K562 (cell line): Measurements from ENCODE around the gene HSPA1L. TPM values are rescaled to one million over a fixed set of nuclear protein-coding genes. Genes with fewer than 3 reads are reported as not detected.
"Not testable (repeated sequence)": the region's sequence is repeated elsewhere in the genome, so short reads cannot be mapped to it uniquely, and the experiment has no call there.

Experiments used
- ATAC-seq: fragments of 200-7000 bp; cut with Tn5 transposase; 3 replicates; pipeline ENCODE4 v1.9.1; 2020; ENCODE audit warnings: moderate library complexity
- BruUV-seq: library from RNA; stranded (reverse); fragments of 400-500 nt; replicated peaks from 2 replicates; lab custom pipeline; 2021; lab: Mats Ljungman, UMichigan
- CTCF ChIA-PET: fragments of 300-600 bp; formaldehyde crosslinking; extraction: SDS; loops from one replicate; lab custom pipeline; 2021; ENCODE audit warnings: low intra/inter-chr PET ratio; lab: Yijun Ruan, JAX
- POLR2A ChIA-PET: fragments of 300-600, 350-650 bp; sonication (Branson Sonifier 250); formaldehyde crosslinking; extraction: SDS; loops from one replicate; lab custom pipeline; 2021; ENCODE audit warnings: antibody characterized with exemption, inconsistent platforms; lab: Yijun Ruan, JAX
- DNase-seq, 4 experiments: peaks; one replicate each; pipeline versions ENCODE4 v3.0.0 to v3.0.0-alpha.2; 2011 to 2018; ENCODE audit warnings: low spot score in 3 of 4, mixed read lengths in 3 of 4; ENCODE audit errors: extremely low read depth in 1 of 4
- FAIRE-seq: peaks from 2 replicates; lab custom pipeline; 2011; peaks lifted over from hg19 to GRCh38; lab: Jason Lieb, UNC
- H2AFZ ChIP-seq: 2 replicates; pipeline ENCODE4 v1.6.0; 2011; ENCODE audit warnings: low read depth, low read length, control low read depth, inconsistent platforms
- H3K27ac ChIP-seq: fragments of 200-600 bp; 3 replicates; pipeline ENCODE4 v1.8.0; 2011; ENCODE audit warnings: low read depth, mild to moderate bottlenecking, control low read depth, inconsistent platforms, low read length, moderate library complexity, mixed read lengths; ENCODE audit errors: extremely low read depth
- H3K27me3 ChIP-seq, 2 experiments: fragments of 300-600 bp in 1 of 2; 2 replicates in 1 of 2; 3 replicates in 1 of 2; pipeline versions ENCODE4 v1.6.0 to v1.8.0; 2011; ENCODE audit warnings: inconsistent platforms in 2 of 2, low read length in 2 of 2, mild to moderate bottlenecking in 1 of 2, mixed read lengths in 1 of 2, moderate library complexity in 1 of 2; ENCODE audit not compliant: control insufficient read depth in 2 of 2, insufficient read depth in 2 of 2
- H3K36me3 ChIP-seq: fragments of 300-600 bp; 3 replicates; pipeline ENCODE4 v1.8.0; 2011; ENCODE audit warnings: mild to moderate bottlenecking, low read length, inconsistent platforms; ENCODE audit not compliant: control insufficient read depth, insufficient read depth
- H3K4me1 ChIP-seq, 2 experiments: fragments of 200-600 bp in 1 of 2; replicated peaks in 1 of 2; 2 replicates in 1 of 2; 3 replicates in 1 of 2; pipeline versions ENCODE4 v1.5.1 to v1.8.0; 2011; ENCODE audit warnings: inconsistent platforms in 2 of 2, low read length in 2 of 2, mild to moderate bottlenecking in 1 of 2, mixed read lengths in 1 of 2, moderate library complexity in 1 of 2; ENCODE audit not compliant: control insufficient read depth in 2 of 2, insufficient read depth in 2 of 2
- H3K4me2 ChIP-seq: 2 replicates; pipeline ENCODE4 v1.6.1; 2011; ENCODE audit warnings: low read length, control low read depth, inconsistent platforms, mixed read lengths; ENCODE audit not compliant: insufficient read depth
- H3K4me3 ChIP-seq: fragments of 200-600 bp; sonication (generic), shearing (Covaris generic); 2 replicates; pipeline ENCODE4 v1.5.1; 2016; ENCODE audit warnings: control low read depth, inconsistent platforms
- H3K79me2 ChIP-seq: fragments of 200-600 bp; 3 replicates; pipeline ENCODE4 v1.8.0; 2011; ENCODE audit warnings: low read length, inconsistent platforms; ENCODE audit not compliant: control insufficient read depth, insufficient read depth
- H3K9ac ChIP-seq, 2 experiments: 2 replicates each; pipeline versions ENCODE4 v1.6.0 to v1.6.1; 2011; ENCODE audit warnings: low read depth in 2 of 2, low read length in 2 of 2, control low read depth in 1 of 2, inconsistent platforms in 1 of 2, mild to moderate bottlenecking in 1 of 2, mixed read lengths in 1 of 2; ENCODE audit not compliant: insufficient read depth in 1 of 2
- H3K9me1 ChIP-seq: one replicate; pipeline ENCODE4 v1.6.0; 2011; ENCODE audit warnings: inconsistent platforms, mild to moderate bottlenecking, low read length, moderate library complexity; ENCODE audit not compliant: control insufficient read depth, insufficient read depth
- H3K9me3 ChIP-seq: replicated peaks from 2 replicates; pipeline ENCODE4 v1.5.1; 2011; ENCODE audit warnings: low read depth, low read length, inconsistent platforms; ENCODE audit not compliant: control insufficient read depth, insufficient read depth
- H4K20me1 ChIP-seq: replicated peaks from 2 replicates; pipeline ENCODE4 v1.6.1; 2011; ENCODE audit warnings: low read length, inconsistent platforms, mixed read lengths; ENCODE audit not compliant: control insufficient read depth, insufficient read depth
- DMBX1 ChIP-seq: fragments of 250-450 bp; sonication (Bioruptor Pico); IDR thresholded peaks from 2 replicates; pipeline ENCODE4 v1.8.0; 2022; ENCODE audit warnings: inconsistent platforms, mild to moderate bottlenecking, moderate library complexity, borderline replicate concordance
- ELF4 ChIP-seq: fragments of 450-650 bp; formaldehyde crosslinking; IDR thresholded peaks from 2 replicates; pipeline ENCODE4 v1.4.0; 2022; ENCODE audit warnings: missing genetic modification characterization
- FOXA3 ChIP-seq, 2 experiments: fragments of 450-650 bp in 1 of 2; sonication (generic) in 1 of 2; formaldehyde crosslinking; IDR thresholded peaks in 1 of 2; conservative IDR thresholded peaks in 1 of 2; 2 replicates each; pipeline versions ENCODE4 v1.4.0 to v1.8.0; 2020 to 2022; ENCODE audit warnings: mild to moderate bottlenecking in 2 of 2, missing genetic modification reagents in 1 of 2
- HDAC1 ChIP-seq, 2 experiments: fragments of 450-650 bp; IDR thresholded peaks; 2 replicates each; pipeline ENCODE4 v1.6.1; 2016 to 2017; ENCODE audit warnings: inconsistent platforms in 1 of 2, mild to moderate bottlenecking in 1 of 2, moderate library complexity in 1 of 2
- LARP7 ChIP-seq: fragments of 450-650 bp; IDR thresholded peaks from 2 replicates; pipeline ENCODE4 v1.6.1; 2016
- MAZ ChIP-seq, 2 experiments: fragments of 450-650 bp in 1 of 2; sonication (generic) in 1 of 2; formaldehyde crosslinking; IDR thresholded peaks in 1 of 2; conservative IDR thresholded peaks in 1 of 2; 2 replicates each; pipeline versions ENCODE4 v1.4.0 to v1.5.0; 2020; ENCODE audit warnings: mild to moderate bottlenecking in 1 of 2, missing genetic modification reagents in 1 of 2
- RAD21 ChIP-seq, 2 experiments: fragments of 250-450 bp in 1 of 2; fragments of 450-650 bp in 1 of 2; sonication (Bioruptor Pico) in 1 of 2; formaldehyde crosslinking in 1 of 2; IDR thresholded peaks in 1 of 2; conservative IDR thresholded peaks in 1 of 2; 2 replicates each; pipeline versions ENCODE4 v1.4.0 to v1.8.0; 2020 to 2022; ENCODE audit warnings: mild to moderate bottlenecking in 2 of 2, moderate library complexity in 1 of 2
- STAT5B ChIP-seq: fragments of 250-450 bp; sonication (Bioruptor Pico); IDR thresholded peaks from 2 replicates; pipeline ENCODE4 v1.8.0; 2021; ENCODE audit warnings: mild to moderate bottlenecking, inconsistent platforms
- ZNF75A ChIP-seq: fragments of 450-650 bp; formaldehyde crosslinking; IDR thresholded peaks from 2 replicates; pipeline ENCODE4 v1.4.0; 2020; ENCODE audit warnings: mild to moderate bottlenecking
- WGBS: fragments of 100-300 bp; shearing (Covaris generic); methylation state at CpG from one replicate; pipeline ENCODE4 v1.1.6; 2016; ENCODE audit warnings: low coverage, mixed read lengths; ENCODE audit not compliant: insufficient coverage; ENCODE audit errors: missing lambda C conversion rate; 5-methylcytosine and 5-hydroxymethylcytosine counted together
- in situ Hi-C: fragments of 300-500 bp; cut with MboI; formaldehyde crosslinking; loops from 4 replicates; pipeline ENCODE4 v1.15.0; 2018; ENCODE audit warnings: inconsistent platforms, mixed read lengths
- intact Hi-C: fragments of 100-400 bp; cut with micrococcal nuclease; formaldehyde crosslinking; loops from 2 replicates; pipeline ENCODE4 v1.14.2; 2022
- polyA plus RNA-seq, 8 experiments: library from polyadenylated mRNA; depleted of rRNA in 4 of 8; stranded (reverse) in 5 of 8; unstranded in 3 of 8; fragments of >200 nt; fragmentation: Nextera tagmentation in 2 of 8; fragmentation: Illumina TruSeq in 1 of 8; extraction: Ambion mirVana in 2 of 8; extraction: Trizol in 1 of 8; gene quantifications; 2 replicates each; pipeline versions ENCODE4 v1.2.1 to v1.2.3, GENCODE V29; 2011 to 2014; ENCODE audit warnings: inconsistent platforms in 1 of 8, missing spikeins in 1 of 8
- total RNA-seq, 7 experiments: library from RNA; depleted of rRNA in 6 of 7; stranded (reverse); fragments of >200 nt in 6 of 7; fragmentation: Illumina TruSeq in 2 of 7; extraction: Trizol in 2 of 7; gene quantifications; 2 replicates each; pipeline versions ENCODE4 v1.2.1 to v1.2.3, GENCODE V29; 2011 to 2021; ENCODE audit warnings: low replicate concordance in 1 of 7
- TF ChIP-seq, protein P1 (sequence below): fragments of 450-650 bp; formaldehyde crosslinking; conservative IDR thresholded peaks from 2 replicates; pipeline ENCODE4 v1.4.0; 2022; ENCODE audit warnings: mild to moderate bottlenecking, missing genetic modification characterization
- TF ChIP-seq, protein P2 (sequence below): fragments of 250-450 bp; sonication (Bioruptor Pico); IDR thresholded peaks from 2 replicates; pipeline ENCODE4 v1.8.0; 2022; ENCODE audit warnings: inconsistent platforms, mild to moderate bottlenecking, moderate library complexity, borderline replicate concordance
- TF ChIP-seq, protein P3 (sequence below): fragments of 250-450 bp; sonication (Bioruptor Pico); IDR thresholded peaks from 2 replicates; pipeline ENCODE4 v1.4.0; 2020; ENCODE audit warnings: borderline replicate concordance
- TF ChIP-seq, protein P4 (sequence below): fragments of 450-650 bp; formaldehyde crosslinking; IDR thresholded peaks from 2 replicates; pipeline ENCODE4 v1.4.0; 2020; ENCODE audit warnings: mild to moderate bottlenecking, mixed read lengths

HSPA1L gene
- total and polyA plus RNA-seq, 9 of the 15 experiments (the other 6 are each of a cell fraction or from before 2014, with no cell fraction given) = 0.14 to 2.1 (median 1.3) TPM

DNA sequence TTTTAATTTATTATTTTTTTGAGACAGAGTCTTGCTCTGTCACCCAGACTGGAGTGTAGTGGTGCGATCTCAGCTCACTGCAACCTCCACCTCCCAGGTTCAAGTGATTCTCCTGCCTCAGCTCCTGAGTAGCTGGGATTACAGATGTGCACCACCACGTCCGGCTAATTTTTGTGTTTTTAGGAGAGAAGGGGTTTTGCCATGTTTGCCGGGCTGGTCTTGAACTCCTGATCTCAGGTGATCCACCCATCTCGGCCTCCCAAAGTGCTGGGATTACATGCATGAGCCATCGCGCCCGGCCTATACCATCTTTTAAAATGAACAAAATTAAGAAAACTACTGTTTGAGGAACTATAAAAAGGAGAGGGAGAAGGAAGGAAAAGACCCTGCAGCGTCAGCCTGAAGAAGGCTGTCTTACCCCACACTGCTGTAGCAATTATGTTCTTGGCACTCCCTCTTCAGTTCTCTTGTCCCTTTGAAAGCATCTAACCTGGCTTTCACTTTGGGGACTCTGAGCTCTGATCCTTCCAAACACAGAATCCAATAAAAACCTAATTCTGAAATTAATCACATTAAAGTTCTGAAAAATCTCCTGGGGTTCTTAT lies 8.6 kb upstream of the HSPA1L start:
- H3K36me3 ChIP-seq, H3K4me3 ChIP-seq, H3K27me3 ChIP-seq, BruUV-seq, in situ Hi-C loops, H3K4me2 ChIP-seq, DNase-seq, ATAC-seq, H4K20me1 ChIP-seq, CTCF ChIA-PET, FAIRE-seq, H2AFZ ChIP-seq, H3K9me3 ChIP-seq, H3K9me1 ChIP-seq: not testable (repeated sequence)
- peaks cover 55% of the 10 kb centered on the region for H3K79me2 ChIP-seq
- peaks cover 50 to 53% of the 10 kb centered on the region in 2 experiments for H3K4me1 ChIP-seq
- WGBS = 84% methylated on average over 9 of the region's 9 CpGs
- POLR2A ChIA-PET = interaction anchor here (0.9 to 6.4 kb wide), 9 partner anchors 10 to 163 kb away, joined by 4 to 93 read pairs (median 9); partner anchors contain the start of genes C6orf47, CSNK2B, GPANK1 and HSPA1A
- peak overlapping the region in 1 of 2 experiments; percentile 97; a peak in 1 of 4 replicates for H3K9ac ChIP-seq
- intact Hi-C loops = loop anchor here (10.0 kb wide), 1 partner anchor 351 kb away; the partner anchor contains the start of genes AGPAT1 and RNF5
- H3K27ac ChIP-seq = peak overlapping the region; percentile 99; the same call in 1 of the 3 replicates
- TF ChIP-seq STAT5B (peak; percentile 37; the same call in 1 of the 2 replicates), FOXA3 (CRISPR knock-in tag; conservative IDR thresholded peaks at IDR 0.05 in 1 of 2, IDR thresholded peaks at IDR 0.05 in 1 of 2) (0 out of 4 replicates have a peak, but pooled peaks of 1 of the 2 experiments have one; percentile 18), ZNF75A (CRISPR knock-in tag) (0 out of 2 replicates have a peak, but pooled peaks have one; percentile 28), LARP7 (0 out of 2 replicates have a peak, but pooled peaks have one; percentile 17), HDAC1 (IDR thresholded peaks at IDR 0.05) (peak in 1 of 2 experiments; percentile 12; a peak in 1 of 4 replicates), DMBX1 (peak; percentile 59; the same call in 1 of the 2 replicates), ELF4 (0 out of 2 replicates have a peak, but pooled peaks have one; percentile 56), RAD21 (CRISPR knock-in tag; conservative IDR thresholded peaks at IDR 0.05 in 1 of 2, IDR thresholded peaks at IDR 0.05 in 1 of 2) (peak in 1 of 2 experiments; percentile 26; a peak in 1 of 4 replicates), MAZ (CRISPR knock-in tag; conservative IDR thresholded peaks at IDR 0.05 in 1 of 2, IDR thresholded peaks at IDR 0.05 in 1 of 2) (0 out of 4 replicates have a peak, but pooled peaks of 1 of the 2 experiments have one; percentile 17)
- TF ChIP-seq, protein P1, sequence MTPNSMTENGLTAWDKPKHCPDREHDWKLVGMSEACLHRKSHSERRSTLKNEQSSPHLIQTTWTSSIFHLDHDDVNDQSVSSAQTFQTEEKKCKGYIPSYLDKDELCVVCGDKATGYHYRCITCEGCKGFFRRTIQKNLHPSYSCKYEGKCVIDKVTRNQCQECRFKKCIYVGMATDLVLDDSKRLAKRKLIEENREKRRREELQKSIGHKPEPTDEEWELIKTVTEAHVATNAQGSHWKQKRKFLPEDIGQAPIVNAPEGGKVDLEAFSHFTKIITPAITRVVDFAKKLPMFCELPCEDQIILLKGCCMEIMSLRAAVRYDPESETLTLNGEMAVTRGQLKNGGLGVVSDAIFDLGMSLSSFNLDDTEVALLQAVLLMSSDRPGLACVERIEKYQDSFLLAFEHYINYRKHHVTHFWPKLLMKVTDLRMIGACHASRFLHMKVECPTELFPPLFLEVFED (CRISPR knock-in tag) = 0 out of 2 replicates have a peak, but pooled peaks have one; percentile 28
- TF ChIP-seq, protein P2, sequence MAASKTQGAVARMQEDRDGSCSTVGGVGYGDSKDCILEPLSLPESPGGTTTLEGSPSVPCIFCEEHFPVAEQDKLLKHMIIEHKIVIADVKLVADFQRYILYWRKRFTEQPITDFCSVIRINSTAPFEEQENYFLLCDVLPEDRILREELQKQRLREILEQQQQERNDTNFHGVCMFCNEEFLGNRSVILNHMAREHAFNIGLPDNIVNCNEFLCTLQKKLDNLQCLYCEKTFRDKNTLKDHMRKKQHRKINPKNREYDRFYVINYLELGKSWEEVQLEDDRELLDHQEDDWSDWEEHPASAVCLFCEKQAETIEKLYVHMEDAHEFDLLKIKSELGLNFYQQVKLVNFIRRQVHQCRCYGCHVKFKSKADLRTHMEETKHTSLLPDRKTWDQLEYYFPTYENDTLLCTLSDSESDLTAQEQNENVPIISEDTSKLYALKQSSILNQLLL (CRISPR knock-in tag) = 0 out of 2 replicates have a peak, but pooled peaks have one; percentile 58
- TF ChIP-seq, protein P3, sequence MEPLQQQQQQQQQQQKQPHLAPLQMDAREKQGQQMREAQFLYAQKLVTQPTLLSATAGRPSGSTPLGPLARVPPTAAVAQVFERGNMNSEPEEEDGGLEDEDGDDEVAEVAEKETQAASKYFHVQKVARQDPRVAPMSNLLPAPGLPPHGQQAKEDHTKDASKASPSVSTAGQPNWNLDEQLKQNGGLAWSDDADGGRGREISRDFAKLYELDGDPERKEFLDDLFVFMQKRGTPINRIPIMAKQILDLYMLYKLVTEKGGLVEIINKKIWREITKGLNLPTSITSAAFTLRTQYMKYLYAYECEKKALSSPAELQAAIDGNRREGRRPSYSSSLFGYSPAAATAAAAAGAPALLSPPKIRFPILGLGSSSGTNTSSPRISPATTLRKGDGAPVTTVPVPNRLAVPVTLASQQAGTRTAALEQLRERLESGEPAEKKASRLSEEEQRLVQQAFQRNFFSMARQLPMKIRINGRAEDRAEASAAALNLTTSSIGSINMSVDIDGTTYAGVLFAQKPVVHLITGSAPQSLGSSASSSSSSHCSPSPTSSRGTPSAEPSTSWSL = 0 out of 2 replicates have a peak, but pooled peaks have one; percentile 40
- TF ChIP-seq, protein P4, sequence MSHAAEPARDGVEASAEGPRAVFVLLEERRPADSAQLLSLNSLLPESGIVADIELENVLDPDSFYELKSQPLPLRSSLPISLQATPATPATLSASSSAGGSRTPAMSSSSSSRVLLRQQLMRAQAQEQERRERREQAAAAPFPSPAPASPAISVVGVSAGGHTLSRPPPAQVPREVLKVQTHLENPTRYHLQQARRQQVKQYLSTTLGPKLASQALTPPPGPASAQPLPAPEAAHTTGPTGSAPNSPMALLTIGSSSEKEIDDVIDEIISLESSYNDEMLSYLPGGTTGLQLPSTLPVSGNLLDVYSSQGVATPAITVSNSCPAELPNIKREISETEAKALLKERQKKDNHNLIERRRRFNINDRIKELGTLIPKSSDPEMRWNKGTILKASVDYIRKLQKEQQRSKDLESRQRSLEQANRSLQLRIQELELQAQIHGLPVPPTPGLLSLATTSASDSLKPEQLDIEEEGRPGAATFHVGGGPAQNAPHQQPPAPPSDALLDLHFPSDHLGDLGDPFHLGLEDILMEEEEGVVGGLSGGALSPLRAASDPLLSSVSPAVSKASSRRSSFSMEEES (CRISPR knock-in tag) = 0 out of 2 replicates have a peak, but pooled peaks have one; percentile 12
